ENCODE data around the gene MYADML2.

The MYADML2 gene

DNA sequence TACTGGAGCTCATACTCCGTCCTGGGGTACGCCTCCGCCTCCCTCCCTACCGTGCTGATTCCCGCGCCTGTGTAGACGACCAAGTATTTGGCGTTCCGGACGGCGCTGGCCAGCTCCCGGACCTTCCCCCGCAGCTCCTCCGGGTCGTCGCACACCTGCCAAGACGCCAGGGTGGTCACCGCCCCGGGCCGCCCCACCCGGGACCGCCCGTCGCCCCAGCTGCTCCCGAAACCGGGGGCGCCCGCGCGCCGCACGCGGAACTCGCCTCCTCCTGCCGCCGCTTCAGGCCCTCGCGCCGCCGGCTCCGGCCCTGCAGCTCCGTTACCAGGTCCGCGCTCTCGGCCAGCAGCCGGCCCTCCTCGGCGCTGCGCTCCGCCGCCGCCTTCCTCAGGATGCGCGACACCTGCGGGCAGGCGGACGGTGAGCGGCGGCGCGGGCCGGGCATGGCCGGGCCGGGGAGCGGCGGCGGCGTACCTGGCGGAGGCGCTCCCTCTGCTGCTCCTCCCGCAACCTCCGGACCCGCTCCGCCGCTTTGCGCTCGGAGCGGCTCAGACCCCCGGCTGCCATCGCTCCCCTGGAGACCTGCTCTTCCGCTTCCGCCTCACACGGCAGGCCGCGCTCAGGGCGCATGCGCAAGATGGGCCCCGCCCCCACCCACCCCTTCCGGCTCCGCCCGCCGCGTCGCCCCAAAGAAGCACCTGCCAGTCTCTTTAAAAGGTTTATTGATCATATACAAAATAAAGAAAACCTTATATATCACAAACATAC lies 29.3 kb downstream of the MYADML2 start, which contains the start of gene SIRT7:
Gene SIRT7 (minus strand): TSS at position 612 of the 768 bp plus-strand sequence. CDS start 45 bp downstream, at position 567.
- Histone ChIP-seq H4K20me1 (ENCODE audit: low read depth, low read length) (no peaks in the 10 kb centered on the region), H3K36me3 (ENCODE audit: low read length) (no peaks in the 10 kb centered on the region), H3K4me2 (ENCODE audit: low read depth, low read length, poor library complexity, severe bottlenecking) (peak within 1 kb of the TSS; percentile 93), H3K27ac (ENCODE audit: low read depth, low read length) (peak within 1 kb of the TSS; percentile 54), H2AFZ (ENCODE audit: low read depth, low read length, severe bottlenecking) (no peak within 1 kb of the TSS), H3K9me3 (ENCODE audit: insufficient read depth, low read length) (no peaks in the 10 kb centered on the region), H3K9ac (ENCODE audit: low read length) (peak within 1 kb of the TSS; percentile 92), H3F3A (ENCODE audit: insufficient read depth) (no peaks in the 10 kb centered on the region), H3K27me3 (ENCODE audit: low read length) (no peaks in the 10 kb centered on the region), H3K4me3 (ENCODE audit: insufficient read depth, low read length, poor library complexity, severe bottlenecking) (peak within 1 kb of the TSS; percentile 85), H3K79me2 (ENCODE audit: insufficient read depth, low read length) (peaks cover 54% of the 10 kb centered on the region), H3K9me2 (replicated peaks; ENCODE audit: insufficient read depth, low read length) (no peaks in the 10 kb centered on the region)
- TF ChIP-seq EZH2phosphoT487 (conservative IDR thresholded peaks at IDR 0.05; ENCODE audit: low read length) (no peak), CTCF (IDR thresholded peaks at IDR 0.05; ENCODE audit: insufficient read depth, low read length, poor library complexity, severe bottlenecking) (no peak)

- Histone ChIP-seq H3F3A (ENCODE audit: insufficient read depth) (peaks cover 5% of the 10 kb centered on the region; the same call in 1 of the 2 replicates), H2AFZ (ENCODE audit: low read depth, low read length, severe bottlenecking) (no peak overlapping the region), H3K9ac (ENCODE audit: low read length) (peak overlapping the region; percentile 92), H3K27me3 (ENCODE audit: low read length) (no peaks in the 10 kb centered on the region), H3K36me3 (ENCODE audit: low read length) (no peaks in the 10 kb centered on the region), H3K4me3 (ENCODE audit: insufficient read depth, low read length, poor library complexity, severe bottlenecking) (peak overlapping the region; percentile 85), H3K79me2 (ENCODE audit: insufficient read depth, low read length) (peaks cover 46% of the 10 kb centered on the region), H4K20me1 (ENCODE audit: low read depth, low read length) (no peaks in the 10 kb centered on the region), H3K9me2 (replicated peaks; ENCODE audit: insufficient read depth, low read length) (no peaks in the 10 kb centered on the region), H3K9me3 (ENCODE audit: insufficient read depth, low read length) (no peaks in the 10 kb centered on the region), H3K27ac (ENCODE audit: low read depth, low read length) (peak overlapping the region; percentile 54; the same call in 1 of the 2 replicates), H3K4me2 (ENCODE audit: low read depth, low read length, poor library complexity, severe bottlenecking) (peak overlapping the region; percentile 93)
- TF ChIP-seq EZH2phosphoT487 (conservative IDR thresholded peaks at IDR 0.05; ENCODE audit: low read length): no peak
- no peak for TF ChIP-seq CTCF (IDR thresholded peaks at IDR 0.05; ENCODE audit: insufficient read depth, low read length, poor library complexity, severe bottlenecking)
Measured at GRCh38 chr17:81916234-81917001, 30.6 kb downstream of the MYADML2 start.

DNA sequence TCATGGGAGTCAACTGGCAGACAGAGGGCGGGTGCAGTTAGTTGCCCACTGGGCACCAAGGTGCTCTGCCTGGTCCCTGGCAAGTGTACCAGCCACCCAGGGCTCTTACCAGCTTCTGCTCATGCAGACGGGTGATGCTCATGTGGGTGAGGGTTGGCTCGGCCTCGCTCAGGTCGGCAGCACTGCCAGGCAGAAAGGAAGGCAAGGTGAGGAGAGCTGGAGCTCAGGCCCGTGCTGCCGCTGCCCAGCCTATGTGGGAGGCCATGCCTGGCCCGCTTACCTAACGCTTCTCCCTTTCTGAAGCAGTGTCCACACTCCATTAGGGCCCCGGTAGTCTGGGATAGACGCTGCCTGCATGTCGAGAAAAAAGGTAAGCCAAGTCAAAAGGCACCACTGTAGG lies 31.7 kb downstream of the MYADML2 start:
- Histone ChIP-seq H3K4me3 (ENCODE audit: insufficient read depth, low read length, poor library complexity, severe bottlenecking) (no peak overlapping the region), H3K79me2 (ENCODE audit: insufficient read depth, low read length) (peaks cover 40% of the 10 kb centered on the region), H3K9me2 (replicated peaks; ENCODE audit: insufficient read depth, low read length) (no peaks in the 10 kb centered on the region), H4K20me1 (ENCODE audit: low read depth, low read length) (no peaks in the 10 kb centered on the region), H3K9ac (ENCODE audit: low read length) (no peak overlapping the region), H3K4me2 (ENCODE audit: low read depth, low read length, poor library complexity, severe bottlenecking) (no peak overlapping the region), H2AFZ (ENCODE audit: low read depth, low read length, severe bottlenecking) (no peak overlapping the region), H3K27me3 (ENCODE audit: low read length) (no peaks in the 10 kb centered on the region), H3K27ac (ENCODE audit: low read depth, low read length) (no peak overlapping the region), H3F3A (ENCODE audit: insufficient read depth) (peaks cover 5% of the 10 kb centered on the region; the same call in 1 of the 2 replicates), H3K9me3 (ENCODE audit: insufficient read depth, low read length) (no peaks in the 10 kb centered on the region), H3K36me3 (ENCODE audit: low read length) (no peaks in the 10 kb centered on the region)
- TF ChIP-seq CTCF (IDR thresholded peaks at IDR 0.05; ENCODE audit: insufficient read depth, low read length, poor library complexity, severe bottlenecking) (no peak), EZH2phosphoT487 (conservative IDR thresholded peaks at IDR 0.05; ENCODE audit: low read length) (no peak)

Data from SU-DHL-6 (cell line).